ENCODE measurements around the gene CDH23. TPM values are rescaled to one million over a fixed set of nuclear protein-coding genes. Genes with fewer than 3 reads are reported as not detected.

CDH23 gene
- total and polyA plus RNA-seq, 2 donors (not counting 1 experiment from before 2014, with no cell fraction given): 0.01 to 0.17 TPM

- Histone ChIP-seq H3K27me3 (ENCODE audit: control insufficient read depth, insufficient read depth, low read length) (no peaks in the 10 kb centered on the region), H3K9me3 (ENCODE audit: control insufficient read depth, insufficient read depth, low read depth, low read length) (no peaks in the 10 kb centered on the region), H3K4me2 (ENCODE audit: extremely low read depth, insufficient read depth, low read length) (no peak overlapping the region), H3K4me3 (replicated peaks in 1 of 4; ENCODE audit: control extremely low read depth in 1 of 4, insufficient read depth in 1 of 4, low read depth in 3 of 4, low read length in 4 of 4) (no peak overlapping the region), H4K20me1 (ENCODE audit: control insufficient read depth, extremely low read depth, insufficient read depth, low read length) (no peaks in the 10 kb centered on the region), H3K4me1 (ENCODE audit: control insufficient read depth, extremely low read depth, insufficient read depth, low read length) (no peaks in the 10 kb centered on the region), H3K9ac (ENCODE audit: insufficient read depth, low read length) (no peak overlapping the region), H2AFZ (ENCODE audit: low read length) (no peak overlapping the region), H3K27ac (ENCODE audit: insufficient read depth, low read length) (no peak overlapping the region), H3K79me2 (ENCODE audit: control insufficient read depth, insufficient read depth, low read length) (no peaks in the 10 kb centered on the region), H3K36me3 (ENCODE audit: control insufficient read depth, insufficient read depth, low read length) (no peaks in the 10 kb centered on the region)
- DNase-seq (ENCODE audit: low read depth in 2 of 2): no peak
- TF ChIP-seq EZH2 (IDR thresholded peaks at IDR 0.05; ENCODE audit: low read length, missing control alignments) (no peak), CTCF (conservative IDR thresholded peaks at IDR 0.05 in 1 of 2, IDR thresholded peaks at IDR 0.05 in 1 of 2; ENCODE audit: low read depth in 1 of 2, low read length in 2 of 2) (no peak)
Measured at GRCh38 chr10:71463111-71463510, 66.4 kb downstream of the CDH23 start.

- H3K4me2 ChIP-seq (ENCODE audit: extremely low read depth, insufficient read depth, low read length): no peak overlapping the region
- H4K20me1 ChIP-seq (ENCODE audit: control insufficient read depth, extremely low read depth, insufficient read depth, low read length): no peaks in the 10 kb centered on the region
- no peak overlapping the region for H3K27ac ChIP-seq (ENCODE audit: insufficient read depth, low read length)
- no peak overlapping the region for H3K9ac ChIP-seq (ENCODE audit: insufficient read depth, low read length)
- no peaks in the 10 kb centered on the region for H3K79me2 ChIP-seq (ENCODE audit: control insufficient read depth, insufficient read depth, low read length)
- no peak overlapping the region for H2AFZ ChIP-seq (ENCODE audit: low read length)
- TF ChIP-seq CTCF (conservative IDR thresholded peaks at IDR 0.05 in 1 of 2, IDR thresholded peaks at IDR 0.05 in 1 of 2; ENCODE audit: low read depth in 1 of 2, low read length in 2 of 2): no peak
- TF ChIP-seq EZH2 (IDR thresholded peaks at IDR 0.05; ENCODE audit: low read length, missing control alignments): no peak
- no peaks in the 10 kb centered on the region for H3K27me3 ChIP-seq (ENCODE audit: control insufficient read depth, insufficient read depth, low read length)
- H3K36me3 ChIP-seq (ENCODE audit: control insufficient read depth, insufficient read depth, low read length): no peaks in the 10 kb centered on the region
- no peak for DNase-seq (ENCODE audit: low read depth in 2 of 2)
- no peaks in the 10 kb centered on the region for H3K4me1 ChIP-seq (ENCODE audit: control insufficient read depth, extremely low read depth, insufficient read depth, low read length)
- no peak overlapping the region for H3K4me3 ChIP-seq (replicated peaks in 1 of 4; ENCODE audit: control extremely low read depth in 1 of 4, insufficient read depth in 1 of 4, low read depth in 3 of 4, low read length in 4 of 4)
- H3K9me3 ChIP-seq (ENCODE audit: control insufficient read depth, insufficient read depth, low read depth, low read length): no peaks in the 10 kb centered on the region
Measured at GRCh38 chr10:71465551-71466252, 69.0 kb downstream of the CDH23 start.

- Histone ChIP-seq H3K27ac (ENCODE audit: insufficient read depth, low read length) (no peak overlapping the region), H3K79me2 (ENCODE audit: control insufficient read depth, insufficient read depth, low read length) (no peaks in the 10 kb centered on the region), H4K20me1 (ENCODE audit: control insufficient read depth, extremely low read depth, insufficient read depth, low read length) (no peaks in the 10 kb centered on the region), H2AFZ (ENCODE audit: low read length) (no peak overlapping the region), H3K36me3 (ENCODE audit: control insufficient read depth, insufficient read depth, low read length) (no peaks in the 10 kb centered on the region), H3K27me3 (ENCODE audit: control insufficient read depth, insufficient read depth, low read length) (no peaks in the 10 kb centered on the region), H3K4me3 (replicated peaks in 1 of 4; ENCODE audit: control extremely low read depth in 1 of 4, insufficient read depth in 1 of 4, low read depth in 3 of 4, low read length in 4 of 4) (no peak overlapping the region), H3K9ac (ENCODE audit: insufficient read depth, low read length) (no peak overlapping the region), H3K4me1 (ENCODE audit: control insufficient read depth, extremely low read depth, insufficient read depth, low read length) (no peaks in the 10 kb centered on the region), H3K9me3 (ENCODE audit: control insufficient read depth, insufficient read depth, low read depth, low read length) (no peaks in the 10 kb centered on the region), H3K4me2 (ENCODE audit: extremely low read depth, insufficient read depth, low read length) (no peak overlapping the region)
- no peak for DNase-seq (ENCODE audit: low read depth in 2 of 2)
- no peak for TF ChIP-seq EZH2 (IDR thresholded peaks at IDR 0.05; ENCODE audit: low read length, missing control alignments)
- no peak for TF ChIP-seq CTCF (conservative IDR thresholded peaks at IDR 0.05 in 1 of 2, IDR thresholded peaks at IDR 0.05 in 1 of 2; ENCODE audit: low read depth in 1 of 2, low read length in 2 of 2)
Measured at GRCh38 chr10:71466330-71466729, 69.6 kb downstream of the CDH23 start.

Measured in fibroblast of lung (primary cell).